ENCODE measurements around the gene GPSM1.

DNA sequence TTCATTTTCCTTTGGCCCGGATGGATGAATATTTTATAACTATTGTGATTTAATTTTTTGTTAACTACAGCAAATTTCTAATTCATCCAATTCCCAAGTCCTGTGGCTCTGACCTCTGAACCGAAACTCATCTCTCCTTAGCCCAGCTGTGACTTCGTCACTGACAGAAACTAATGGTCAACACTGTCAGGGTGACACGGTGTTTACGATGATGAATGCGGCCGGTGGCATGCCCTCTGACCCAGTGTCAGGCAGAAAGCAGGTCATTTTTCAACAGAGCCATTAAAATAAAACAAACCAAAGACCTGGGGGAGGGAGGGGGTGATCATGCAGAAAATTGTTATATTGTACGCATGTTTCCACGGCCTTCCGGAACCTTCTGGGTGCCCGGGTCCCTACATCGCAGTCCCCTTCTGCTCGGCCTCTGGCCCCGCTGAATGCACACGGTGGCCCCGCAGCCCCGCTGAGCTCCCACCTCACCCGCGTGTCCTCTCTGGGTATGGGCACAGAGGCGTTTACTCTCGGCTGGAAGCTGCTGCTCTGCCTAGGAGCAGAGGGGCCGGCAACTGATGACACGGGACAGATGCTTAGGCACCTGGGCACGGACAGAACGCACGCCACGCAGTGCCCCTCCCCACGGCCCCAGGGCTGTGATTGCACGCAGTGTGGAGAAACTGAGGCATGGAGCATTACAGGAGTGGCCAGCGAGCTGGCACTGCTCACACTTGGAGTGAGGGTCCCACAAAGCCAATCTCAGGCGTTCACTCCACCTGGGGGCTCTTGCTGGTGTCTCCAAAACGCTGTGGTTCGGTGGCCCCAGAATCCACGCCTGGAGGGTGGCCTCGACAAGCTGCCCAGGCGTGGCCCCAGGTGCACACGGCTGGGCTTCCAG, 31.6 kb upstream of the GPSM1 start:
- TF ChIP-seq, protein P1, sequence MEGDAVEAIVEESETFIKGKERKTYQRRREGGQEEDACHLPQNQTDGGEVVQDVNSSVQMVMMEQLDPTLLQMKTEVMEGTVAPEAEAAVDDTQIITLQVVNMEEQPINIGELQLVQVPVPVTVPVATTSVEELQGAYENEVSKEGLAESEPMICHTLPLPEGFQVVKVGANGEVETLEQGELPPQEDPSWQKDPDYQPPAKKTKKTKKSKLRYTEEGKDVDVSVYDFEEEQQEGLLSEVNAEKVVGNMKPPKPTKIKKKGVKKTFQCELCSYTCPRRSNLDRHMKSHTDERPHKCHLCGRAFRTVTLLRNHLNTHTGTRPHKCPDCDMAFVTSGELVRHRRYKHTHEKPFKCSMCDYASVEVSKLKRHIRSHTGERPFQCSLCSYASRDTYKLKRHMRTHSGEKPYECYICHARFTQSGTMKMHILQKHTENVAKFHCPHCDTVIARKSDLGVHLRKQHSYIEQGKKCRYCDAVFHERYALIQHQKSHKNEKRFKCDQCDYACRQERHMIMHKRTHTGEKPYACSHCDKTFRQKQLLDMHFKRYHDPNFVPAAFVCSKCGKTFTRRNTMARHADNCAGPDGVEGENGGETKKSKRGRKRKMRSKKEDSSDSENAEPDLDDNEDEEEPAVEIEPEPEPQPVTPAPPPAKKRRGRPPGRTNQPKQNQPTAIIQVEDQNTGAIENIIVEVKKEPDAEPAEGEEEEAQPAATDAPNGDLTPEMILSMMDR (IDR thresholded peaks at IDR 0.05 in 2 of 3, conservative IDR thresholded peaks at IDR 0.05 in 1 of 3; ENCODE audit: borderline replicate concordance in 1 of 3, insufficient read depth in 1 of 3, low read depth in 2 of 3, low read length in 2 of 3), result no peak
- TF ChIP-seq EZH2 (IDR thresholded peaks at IDR 0.05) (no peak), TCF7L2 (IDR thresholded peaks at IDR 0.05; ENCODE audit: borderline replicate concordance, extremely low read depth, insufficient read depth, insufficient read length) (no peak), POLR2A (IDR thresholded peaks at IDR 0.05; ENCODE audit: borderline replicate concordance, extremely low read depth, insufficient read depth, insufficient read length) (no peak), YY1 (IDR thresholded peaks at IDR 0.05; ENCODE audit: extremely low read depth, insufficient replicate concordance, low read depth, low read length) (no peak)
- TF ChIP-seq, protein P2, sequence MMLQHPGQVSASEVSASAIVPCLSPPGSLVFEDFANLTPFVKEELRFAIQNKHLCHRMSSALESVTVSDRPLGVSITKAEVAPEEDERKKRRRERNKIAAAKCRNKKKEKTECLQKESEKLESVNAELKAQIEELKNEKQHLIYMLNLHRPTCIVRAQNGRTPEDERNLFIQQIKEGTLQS (IDR thresholded peaks at IDR 0.05), result no peak

Data from HCT116 (cell line).